ENCODE measurements around the gene NR3C1. TPM values are rescaled to one million over a fixed set of nuclear protein-coding genes. Genes with fewer than 3 reads are reported as not detected.

The NR3C1 gene
- total and polyA plus RNA-seq, 2 of the 4 experiments (the other 2 are of a cell fraction): 13.7 to 77.4 TPM

DNA sequence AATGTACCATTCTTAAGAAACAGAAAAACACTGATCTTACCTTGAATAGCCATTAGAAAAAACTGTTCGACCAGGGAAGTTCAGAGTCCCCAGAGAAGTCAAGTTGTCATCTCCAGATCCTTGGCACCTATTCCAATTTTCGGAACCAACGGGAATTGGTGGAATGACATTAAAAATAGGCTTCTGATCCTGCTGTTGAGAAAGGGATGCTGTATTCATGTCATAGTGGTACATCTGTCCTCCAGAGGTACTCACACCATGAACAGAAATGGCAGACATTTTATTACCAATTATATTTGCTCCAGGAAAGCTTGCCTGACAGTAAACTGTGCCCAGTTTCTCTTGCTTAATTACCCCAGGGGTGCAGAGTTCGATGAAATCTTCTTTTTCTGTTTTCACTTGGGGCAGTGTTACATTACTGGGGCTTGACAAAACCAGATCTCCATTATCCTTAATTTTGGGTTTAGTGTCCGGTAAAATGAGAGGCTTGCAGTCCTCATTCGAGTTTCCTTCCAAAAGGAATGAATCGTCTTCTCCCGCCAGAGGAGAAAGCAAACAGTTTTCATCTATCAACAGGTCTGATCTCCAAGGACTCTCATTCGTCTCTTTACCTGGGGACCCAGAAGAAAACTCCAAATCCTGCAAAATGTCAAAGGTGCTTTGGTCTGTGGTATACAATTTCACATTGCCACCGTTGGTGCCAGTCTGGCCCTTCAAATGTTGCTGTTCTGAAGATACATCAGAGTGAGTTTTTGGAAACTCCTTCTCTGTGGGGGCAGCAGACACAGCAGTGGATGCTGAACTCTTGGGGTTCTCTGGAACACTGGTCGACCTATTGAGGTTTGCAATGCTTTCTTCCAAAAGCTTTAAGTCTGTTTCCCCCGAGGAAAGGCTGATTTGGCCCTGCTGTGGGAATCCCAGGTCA is 3.6 kb downstream of the NR3C1 start:
- Histone ChIP-seq H2AK9ac (replicated peaks; ENCODE audit: low read depth, low read length, poor library complexity) (peak overlapping the region; percentile 66), H2BK5ac (ENCODE audit: low read depth, low read length, poor library complexity, severe bottlenecking) (peak overlapping the region; percentile 72), H3K27me3 (ENCODE audit: control insufficient read depth, insufficient read depth, low read length) (no peaks in the 10 kb centered on the region), H3K79me1 (ENCODE audit: low read depth in 1 of 2, low read length in 2 of 2) (peaks cover 0 to 21% of the 10 kb centered on the region in 2 experiments; a peak in 2 of 4 replicates), H4K91ac (ENCODE audit: insufficient read depth, low read depth, low read length) (peak overlapping the region; percentile 25), H4K8ac (ENCODE audit: low read depth in 2 of 2, low read length in 2 of 2) (peak overlapping the region in 1 of 2 experiments; percentile 28; a peak in 1 of 4 replicates), H2BK15ac (ENCODE audit: low read depth, low read length) (peak overlapping the region; percentile 10; the same call in 1 of the 3 replicates), H3K23ac (ENCODE audit: low read depth, low read length) (peak overlapping the region; percentile 90), H3K27ac (ENCODE audit: insufficient read depth, low read length) (peak overlapping the region; percentile 37), H3K56ac (ENCODE audit: extremely low read depth, insufficient read depth, low read length) (peak overlapping the region; percentile 20; the same call in 1 of the 2 replicates), H2BK20ac (ENCODE audit: low read depth, low read length) (no peak overlapping the region), H3K4me2 (ENCODE audit: low read depth, low read length) (peak overlapping the region; percentile 97), H4K5ac (ENCODE audit: low read depth, low read length) (peak overlapping the region; percentile 43; the same call in 1 of the 2 replicates), H3K4me3 (ENCODE audit: insufficient read depth, low read depth, low read length) (peak overlapping the region; percentile 97), H3K9me3 (ENCODE audit: control insufficient read depth, insufficient read depth, low read length) (no peaks in the 10 kb centered on the region), H3K18ac (ENCODE audit: low read depth, low read length) (peak overlapping the region; percentile 73), H3K14ac (replicated peaks; ENCODE audit: low read depth, low read length) (peak overlapping the region; percentile 50), H2AK5ac (ENCODE audit: low read depth, low read length) (peak overlapping the region; percentile 13; the same call in 1 of the 2 replicates), H3K9ac (ENCODE audit: low read depth, low read length) (peak overlapping the region; percentile 63), H3K36me3 (ENCODE audit: control insufficient read depth, insufficient read depth, low read length) (peaks cover 9% of the 10 kb centered on the region), H3K4me1 (ENCODE audit: control insufficient read depth, insufficient read depth, low read length) (peaks cover 4% of the 10 kb centered on the region), H2BK120ac (ENCODE audit: low read depth, low read length) (peak overlapping the region; percentile 37; the same call in 1 of the 2 replicates), H3K9me1 (ENCODE audit: insufficient read depth, low read length) (no peaks in the 10 kb centered on the region), H2AFZ (replicated peaks; ENCODE audit: low read length, poor library complexity) (peak overlapping the region; percentile 9), H3K4ac (ENCODE audit: low read depth, low read length) (peak overlapping the region; percentile 49), H4K20me1 (ENCODE audit: insufficient read depth, low read length) (peaks cover 51% of the 10 kb centered on the region; the same call in 1 of the 2 replicates)
- ChIA-PET CTCF (no interaction called here), POLR2A (ENCODE audit: unreplicated experiment) (no interaction called here)
- no peak for TF ChIP-seq NFE2L2 (IDR thresholded peaks at IDR 0.05; ENCODE audit: low read depth, low read length)
- TF ChIP-seq, protein P1, sequence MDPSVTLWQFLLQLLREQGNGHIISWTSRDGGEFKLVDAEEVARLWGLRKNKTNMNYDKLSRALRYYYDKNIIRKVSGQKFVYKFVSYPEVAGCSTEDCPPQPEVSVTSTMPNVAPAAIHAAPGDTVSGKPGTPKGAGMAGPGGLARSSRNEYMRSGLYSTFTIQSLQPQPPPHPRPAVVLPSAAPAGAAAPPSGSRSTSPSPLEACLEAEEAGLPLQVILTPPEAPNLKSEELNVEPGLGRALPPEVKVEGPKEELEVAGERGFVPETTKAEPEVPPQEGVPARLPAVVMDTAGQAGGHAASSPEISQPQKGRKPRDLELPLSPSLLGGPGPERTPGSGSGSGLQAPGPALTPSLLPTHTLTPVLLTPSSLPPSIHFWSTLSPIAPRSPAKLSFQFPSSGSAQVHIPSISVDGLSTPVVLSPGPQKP (IDR thresholded peaks at IDR 0.05; ENCODE audit: borderline replicate concordance, low read depth, low read length): no peak
- TF ChIP-seq MXI1 (IDR thresholded peaks at IDR 0.05; ENCODE audit: borderline replicate concordance, low read depth, low read length): no peak
- TF ChIP-seq BHLHE40 (IDR thresholded peaks at IDR 0.05; ENCODE audit: low read depth, low read length): no peak
- TF ChIP-seq SMC3 (IDR thresholded peaks at IDR 0.05; ENCODE audit: low read depth, low read length): no peak
- TF ChIP-seq POLR2A (IDR thresholded peaks at IDR 0.05; ENCODE audit: low read depth, low read length): no peak
- no peak for TF ChIP-seq CEBPB (IDR thresholded peaks at IDR 0.05; ENCODE audit: low read depth, low read length)
- TF ChIP-seq, protein P2, sequence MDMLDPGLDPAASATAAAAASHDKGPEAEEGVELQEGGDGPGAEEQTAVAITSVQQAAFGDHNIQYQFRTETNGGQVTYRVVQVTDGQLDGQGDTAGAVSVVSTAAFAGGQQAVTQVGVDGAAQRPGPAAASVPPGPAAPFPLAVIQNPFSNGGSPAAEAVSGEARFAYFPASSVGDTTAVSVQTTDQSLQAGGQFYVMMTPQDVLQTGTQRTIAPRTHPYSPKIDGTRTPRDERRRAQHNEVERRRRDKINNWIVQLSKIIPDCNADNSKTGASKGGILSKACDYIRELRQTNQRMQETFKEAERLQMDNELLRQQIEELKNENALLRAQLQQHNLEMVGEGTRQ (IDR thresholded peaks at IDR 0.05; ENCODE audit: low read depth, low read length): no peak
- no peak for TF ChIP-seq MAFK (IDR thresholded peaks at IDR 0.05; ENCODE audit: low read depth, low read length)
- no peak for TF ChIP-seq RCOR1 (IDR thresholded peaks at IDR 0.05; ENCODE audit: insufficient replicate concordance, low read length)
- no peak for TF ChIP-seq RAD21 (IDR thresholded peaks at IDR 0.05; ENCODE audit: low read length)
- no peak for TF ChIP-seq FOS (IDR thresholded peaks at IDR 0.05; ENCODE audit: low read depth, low read length)
- TF ChIP-seq MAZ (IDR thresholded peaks at IDR 0.05; ENCODE audit: borderline replicate concordance, low read depth, low read length): no peak
- in situ Hi-C loops (cut with MboI; ENCODE audit: low sequenced_read_pairs) (loop anchor here (10.0 kb wide), 3 partner anchors 385 to 475 kb away; no protein-coding TSS in a partner anchor), intact Hi-C loops (cut with micrococcal nuclease) (loop anchor here (1.0 to 5.0 kb wide), 9 partner anchors 43 to 398 kb away; no protein-coding TSS in a partner anchor), dilution Hi-C loops (cut with HindIII; ENCODE audit: low sequenced_read_pairs, unreplicated experiment) (no loop called here)
- ATAC-seq (ENCODE audit: low read depth) (no peak), DNase-seq (no peak)
- 80% methylated on average over 1 of the region's 12 CpGs; no CpG with 5 or more reads in 1 of the 2 experiments for WGBS, 2 experiments (ENCODE audit: extremely low coverage in 2 of 2, insufficient read length in 1 of 2)
- TSS peak; percentile 74 for BruUV-seq (replicated peaks)
